GM11168 (cell line): ENCODE data around the gene KCNJ14.

Experiments
- in situ Hi-C: fragments of 300-500 bp; cut with MboI; formaldehyde crosslinking; loops from one replicate; pipeline ENCODE4 v1.12.0; 2022; ENCODE audit warnings: low sequenced_read_pairs; ENCODE audit not compliant: unreplicated experiment

KCNJ14 gene

DNA sequence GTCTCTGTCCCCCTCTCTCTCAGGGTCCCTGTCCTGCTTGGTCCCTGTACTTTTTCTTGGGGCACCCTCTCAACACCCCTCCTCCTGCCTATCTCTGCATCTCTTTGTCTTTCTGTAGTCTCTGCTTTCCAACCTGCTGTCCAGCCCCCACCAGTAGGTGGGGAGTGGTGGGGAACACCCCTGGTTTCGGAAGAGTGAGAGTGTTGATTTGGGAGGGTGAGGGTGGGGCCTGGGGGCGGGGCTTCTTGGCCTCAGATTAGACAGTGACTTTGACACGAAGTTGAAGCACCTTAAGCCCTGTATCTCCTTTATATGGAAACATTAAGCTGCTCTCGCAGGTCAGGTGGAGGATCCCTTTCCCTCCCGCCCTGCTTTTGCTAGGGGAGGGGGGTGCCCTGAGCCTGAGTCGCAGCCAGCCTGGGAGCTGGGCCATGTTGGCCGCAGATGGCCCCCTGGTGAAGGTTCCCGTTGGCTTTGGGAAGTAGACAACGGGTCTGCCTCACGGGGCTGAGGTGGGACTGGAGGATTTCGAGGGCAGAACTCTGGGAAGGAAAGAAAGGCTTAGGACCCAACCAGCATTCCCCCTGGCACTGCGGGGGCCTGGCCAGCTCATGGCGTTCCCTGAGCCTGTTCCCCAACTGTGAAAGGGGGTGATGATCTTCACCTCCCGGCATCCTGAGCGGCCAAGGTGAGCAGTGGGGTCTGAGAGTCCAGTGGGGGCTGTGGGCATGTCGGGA, at the start of gene KCNJ14:
TSS of gene KCNJ14 (plus strand) at position 404 of the 737 bp plus-strand sequence. CDS start 6,151 bp downstream, outside the sequence.
- in situ Hi-C loops: no loop called here

DNA sequence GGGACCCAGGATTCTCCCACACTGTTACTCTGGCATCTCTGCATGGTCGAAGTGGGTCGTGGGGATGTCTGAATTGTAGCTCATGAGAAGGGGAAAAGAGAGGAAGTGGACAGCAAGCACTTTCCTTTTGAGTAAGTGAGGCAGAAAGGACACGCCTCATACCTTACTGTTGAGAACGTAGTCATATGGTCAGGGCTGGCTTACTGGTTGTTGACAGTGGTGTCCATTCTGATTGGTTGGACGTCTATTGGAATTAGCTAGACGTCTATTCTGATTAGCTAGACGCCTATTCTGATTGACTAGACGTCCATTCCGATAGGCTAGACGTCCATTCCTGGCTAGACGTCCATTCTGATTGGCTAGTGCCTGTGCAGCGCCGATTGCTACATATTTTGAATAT, 49.5 kb upstream of the KCNJ14 start:
- in situ Hi-C loops: no loop called here

- in situ Hi-C loops: no loop called here
Observed at GRCh38 chr19:48413879-48414587, 41.3 kb upstream of the KCNJ14 start.

DNA sequence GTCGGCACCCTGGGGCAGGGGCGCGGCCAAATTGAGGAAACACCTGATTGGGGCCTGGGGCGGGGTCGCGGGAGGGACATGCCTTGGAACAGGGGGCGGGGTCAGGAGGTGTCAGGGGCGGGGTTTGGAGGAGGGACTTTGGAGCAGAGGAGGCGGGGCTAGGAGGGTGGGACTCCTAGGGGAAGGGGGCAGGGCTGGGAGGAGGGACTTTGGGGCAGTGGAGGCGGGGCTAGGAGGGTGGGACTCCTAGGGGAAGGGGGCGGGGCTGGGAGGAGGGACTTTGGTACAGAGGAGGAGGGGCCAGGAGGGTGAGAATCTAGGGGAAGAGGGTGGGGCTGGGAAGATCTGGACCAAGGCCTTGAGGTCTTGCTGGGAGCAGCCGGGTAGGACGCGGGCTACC, 40.0 kb upstream of the KCNJ14 start:
- in situ Hi-C loops: no loop called here

- in situ Hi-C loops: no loop called here
Observed at GRCh38 chr19:48415806-48416221, 39.6 kb upstream of the KCNJ14 start.

DNA sequence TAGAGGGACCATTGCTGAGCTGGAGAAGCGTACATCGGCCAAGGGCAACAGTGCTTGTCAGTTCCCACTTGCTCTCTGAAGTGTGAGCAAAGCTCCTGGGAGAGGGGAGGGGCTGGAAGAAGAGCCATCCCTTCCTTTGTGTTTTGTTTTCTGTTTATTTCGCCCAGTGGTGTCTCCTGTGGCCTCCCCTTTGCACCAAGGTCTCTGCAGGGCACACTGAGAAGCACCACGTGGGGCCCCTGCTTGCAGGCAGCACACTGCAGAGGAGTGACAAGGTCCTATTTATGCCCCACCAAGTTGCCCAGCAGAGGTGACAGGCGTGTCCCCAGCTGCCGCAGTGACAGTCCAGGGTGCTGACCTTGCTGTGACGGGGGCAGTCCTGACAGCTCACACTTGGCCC, 38.0 kb upstream of the KCNJ14 start:
- in situ Hi-C loops: no loop called here

DNA sequence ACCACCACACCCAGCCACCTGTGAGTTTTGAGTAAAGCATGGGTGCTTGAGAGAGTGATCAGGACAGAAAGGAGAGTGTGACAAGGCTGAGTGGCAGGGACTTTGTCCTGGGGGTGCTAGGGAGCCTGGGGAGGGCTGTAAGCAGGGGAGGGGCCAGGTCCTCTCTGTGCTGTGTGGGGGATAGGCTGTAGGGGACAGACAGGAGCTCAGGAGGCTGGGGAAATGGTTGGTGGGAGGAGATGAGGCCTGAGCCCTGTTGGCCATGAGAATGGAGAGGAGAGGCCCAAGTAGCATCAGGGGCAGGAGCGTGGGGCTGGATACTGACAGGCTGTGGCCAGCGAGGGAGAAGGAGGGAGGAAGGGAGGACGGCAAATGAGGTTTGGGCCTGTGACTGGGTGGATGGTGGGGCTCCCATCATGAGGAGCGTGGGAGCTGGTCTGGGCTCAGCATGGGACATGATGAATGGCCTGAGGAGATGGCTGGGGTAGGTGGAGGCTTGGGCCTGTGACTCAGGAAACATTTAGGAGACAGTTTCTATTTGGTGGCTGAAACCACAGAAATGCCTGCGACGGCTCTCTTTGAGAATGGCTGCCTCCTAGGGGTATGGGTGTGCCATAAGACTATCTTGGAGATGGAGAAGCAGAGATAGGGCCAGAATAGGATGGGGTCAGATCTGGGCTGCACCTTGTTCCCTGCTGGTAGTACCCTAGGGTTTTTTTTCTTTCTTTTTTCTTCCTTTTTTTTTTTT, 36.9 kb upstream of the KCNJ14 start:
- in situ Hi-C loops: no loop called here

DNA sequence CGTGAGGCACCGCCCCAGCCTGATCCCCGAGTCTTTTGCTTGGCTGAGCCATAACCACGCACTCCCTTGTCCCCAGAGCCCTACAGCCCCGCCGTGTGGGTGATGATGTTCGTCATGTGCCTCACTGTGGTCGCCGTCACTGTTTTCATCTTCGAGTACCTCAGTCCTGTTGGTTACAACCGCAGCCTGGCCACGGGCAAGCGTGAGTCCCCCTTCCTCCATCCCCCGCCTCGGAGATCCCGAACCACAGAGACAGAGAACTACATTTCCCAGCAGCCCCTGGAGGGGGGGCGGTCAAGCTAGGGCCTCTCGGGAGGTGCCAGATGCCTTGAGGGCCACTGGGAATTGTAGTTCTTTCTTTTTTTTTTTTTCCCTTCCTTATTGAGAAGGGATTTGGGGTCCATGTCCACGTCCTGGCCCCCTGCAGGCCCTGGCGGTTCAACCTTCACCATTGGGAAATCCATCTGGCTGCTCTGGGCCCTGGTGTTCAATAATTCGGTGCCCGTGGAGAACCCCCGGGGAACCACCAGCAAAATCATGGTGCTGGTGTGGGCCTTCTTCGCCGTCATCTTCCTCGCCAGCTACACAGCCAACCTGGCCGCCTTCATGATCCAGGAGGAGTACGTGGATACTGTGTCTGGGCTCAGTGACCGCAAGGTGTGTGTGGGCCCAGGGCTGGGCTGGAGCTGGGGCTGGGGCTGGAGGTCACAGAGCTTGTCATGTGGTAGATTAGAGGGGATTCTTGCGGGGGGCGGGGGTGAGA, 36.0 kb upstream of the KCNJ14 start:
- in situ Hi-C loops: no loop called here

DNA sequence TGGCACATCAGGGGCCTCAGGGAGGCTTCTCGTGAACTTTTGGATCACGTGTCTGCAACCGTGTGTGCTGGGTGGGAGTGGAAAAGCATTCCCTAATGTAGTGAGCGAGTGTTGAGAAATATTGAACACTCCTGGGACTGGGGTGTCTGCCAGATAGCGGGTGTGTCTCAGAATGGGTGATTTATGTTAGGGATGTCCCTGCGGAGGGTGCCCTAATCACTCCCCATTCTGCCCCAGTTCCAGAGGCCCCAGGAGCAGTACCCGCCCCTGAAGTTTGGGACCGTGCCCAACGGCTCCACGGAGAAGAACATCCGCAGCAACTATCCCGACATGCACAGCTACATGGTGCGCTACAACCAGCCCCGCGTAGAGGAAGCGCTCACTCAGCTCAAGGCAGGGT, 33.8 kb upstream of the KCNJ14 start:
- in situ Hi-C loops: no loop called here

DNA sequence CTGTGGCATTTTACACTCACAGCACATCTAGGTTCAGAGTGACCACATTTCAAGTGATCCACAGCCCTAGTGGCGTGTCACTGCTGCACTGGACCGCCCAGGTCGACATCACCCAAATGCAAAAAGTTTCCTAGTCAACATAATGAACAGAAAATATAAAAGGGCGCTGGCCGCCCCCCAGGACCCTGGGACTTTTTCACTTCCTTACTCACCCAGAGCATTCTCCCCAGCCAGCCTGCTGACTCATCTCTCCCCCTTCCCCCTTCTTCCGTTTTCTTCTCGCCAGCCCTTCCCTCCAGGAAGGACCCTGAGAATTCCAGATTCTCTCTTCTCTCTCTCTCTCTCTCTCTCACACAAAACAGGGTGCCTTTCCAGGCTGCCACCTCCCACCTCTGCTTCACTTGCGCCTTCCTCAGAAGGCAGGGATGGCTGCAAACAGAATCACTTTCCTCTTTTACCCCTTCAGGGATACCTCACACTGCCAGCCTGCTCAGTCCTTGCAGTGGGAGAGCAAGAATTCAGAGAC, 30.6 kb upstream of the KCNJ14 start:
- in situ Hi-C loops: no loop called here

DNA sequence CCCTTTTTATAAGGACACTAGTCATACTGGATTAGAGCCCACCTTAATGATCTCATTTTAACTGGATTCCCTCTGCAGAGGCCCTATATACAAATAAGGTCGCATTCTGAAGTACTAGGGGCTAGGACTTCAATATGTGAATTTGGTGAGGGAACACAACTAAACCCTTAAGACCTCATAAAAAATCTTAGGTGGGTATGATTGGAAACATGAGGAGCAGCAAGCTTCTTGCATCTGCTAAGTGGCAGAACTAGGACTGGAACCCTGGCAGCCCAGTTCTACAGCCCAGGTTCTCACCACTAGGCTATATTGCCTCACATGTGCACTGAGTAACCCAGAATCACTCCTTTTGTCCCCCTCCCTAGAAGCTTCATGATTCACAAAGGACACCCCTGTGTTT, 26.7 kb upstream of the KCNJ14 start:
- in situ Hi-C loops: no loop called here

GRCh38 chr19:48433337-48433736, 22.0 kb upstream of the KCNJ14 start:
- in situ Hi-C loops: no loop called here

- in situ Hi-C loops: no loop called here
Observed at GRCh38 chr19:48436586-48436985, 18.8 kb upstream of the KCNJ14 start.

DNA sequence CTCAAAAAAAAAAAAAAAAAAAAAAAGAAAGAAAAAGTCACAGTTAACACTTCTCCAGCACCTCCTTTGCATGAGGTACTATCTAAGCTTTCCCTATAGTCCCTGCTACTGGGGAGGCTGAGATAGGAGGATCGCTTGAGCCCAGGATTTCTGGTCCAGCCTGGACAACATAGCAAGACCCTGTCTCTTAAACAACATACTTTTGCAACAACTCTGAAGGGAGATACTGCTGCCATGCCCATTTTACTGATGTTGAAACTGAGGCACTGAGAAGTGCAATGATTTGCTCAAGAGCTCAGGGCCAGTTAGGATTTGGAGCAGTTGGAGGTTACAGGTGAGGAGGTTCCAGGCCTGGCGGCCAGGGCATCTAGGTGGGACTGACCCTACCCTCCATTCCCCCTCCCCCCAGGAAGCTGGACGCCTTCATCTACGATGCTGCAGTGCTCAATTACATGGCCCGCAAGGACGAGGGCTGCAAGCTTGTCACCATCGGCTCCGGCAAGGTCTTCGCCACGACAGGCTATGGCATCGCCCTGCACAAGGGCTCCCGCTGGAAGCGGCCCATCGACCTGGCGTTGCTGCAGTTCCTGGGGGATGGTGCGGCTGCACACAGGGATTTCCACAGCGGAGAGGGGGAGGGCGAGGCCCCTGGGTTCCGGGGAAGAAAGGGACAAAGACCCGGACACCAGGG, 13.9 kb upstream of the KCNJ14 start:
- in situ Hi-C loops: no loop called here

GRCh38 chr19:48442116-48443035, 13.0 kb upstream of the KCNJ14 start:
- in situ Hi-C loops: no loop called here

DNA sequence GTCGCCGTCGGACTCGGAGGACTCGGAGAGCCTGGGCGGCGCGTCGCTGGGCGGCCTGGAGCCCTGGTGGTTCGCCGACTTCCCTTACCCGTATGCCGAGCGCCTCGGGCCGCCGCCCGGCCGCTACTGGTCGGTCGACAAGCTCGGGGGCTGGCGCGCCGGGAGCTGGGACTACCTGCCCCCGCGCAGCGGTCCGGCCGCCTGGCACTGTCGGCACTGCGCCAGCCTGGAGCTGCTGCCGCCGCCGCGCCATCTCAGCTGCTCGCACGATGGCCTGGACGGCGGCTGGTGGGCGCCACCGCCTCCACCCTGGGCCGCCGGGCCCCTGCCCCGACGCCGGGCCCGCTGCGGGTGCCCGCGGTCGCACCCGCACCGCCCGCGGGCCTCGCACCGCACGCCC, 12.1 kb upstream of the KCNJ14 start:
- in situ Hi-C loops: no loop called here

GRCh38 chr19:48443731-48444128, 11.6 kb upstream of the KCNJ14 start:
- in situ Hi-C loops: no loop called here

DNA sequence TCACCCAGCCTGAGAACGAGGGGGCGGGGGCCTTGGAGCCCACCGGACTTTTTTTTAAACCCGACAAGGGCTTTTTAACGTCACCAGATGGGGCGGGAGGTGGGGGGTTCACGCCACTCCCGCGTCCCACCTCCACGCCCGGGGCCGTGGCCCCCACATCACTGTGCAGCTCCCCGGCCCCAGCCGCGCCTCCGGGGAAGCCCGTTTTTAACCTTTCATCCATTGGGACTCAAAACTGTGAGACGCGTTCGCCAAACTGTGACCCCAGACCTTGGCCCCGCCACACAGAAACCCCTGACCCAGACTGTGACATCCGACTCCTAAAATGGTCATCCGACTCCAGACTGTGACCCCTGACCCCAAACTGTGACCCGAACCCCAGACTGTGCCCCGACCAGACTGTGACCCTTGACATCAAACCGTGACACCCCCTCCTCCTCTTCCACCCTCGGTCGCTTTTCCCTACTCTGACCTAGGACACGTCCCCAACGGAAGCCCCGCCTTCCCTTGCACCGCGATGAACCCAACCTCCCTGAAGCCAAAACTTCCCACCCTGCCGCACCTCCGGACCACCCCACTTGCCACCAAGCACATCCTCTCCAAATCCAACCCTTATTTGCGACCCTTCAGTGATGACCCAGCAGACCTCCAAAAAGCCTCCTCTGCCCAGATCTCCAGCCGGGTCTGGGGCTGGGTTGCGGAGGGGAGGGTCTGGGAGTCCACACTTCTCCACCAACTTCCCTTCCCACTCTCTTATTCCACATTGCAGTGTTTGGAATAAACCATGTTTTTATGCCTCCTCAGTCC, 11.0 kb upstream of the KCNJ14 start:
- in situ Hi-C loops: no loop called here
